ENCODE results near the gene MAP3K21.

GRCh38 chr1:233289676-233290075 lies 37.8 kb upstream of the MAP3K21 start:
- TF ChIP-seq CTCF (IDR thresholded peaks at IDR 0.05; ENCODE audit: control extremely low read depth in 1 of 3, insufficient read depth in 1 of 3, low read depth in 1 of 3, low read length in 3 of 3) = no peak
- TF ChIP-seq RXRA (IDR thresholded peaks at IDR 0.05; ENCODE audit: insufficient read depth, low read depth, low read length) = no peak
- no peak for TF ChIP-seq SP1 (IDR thresholded peaks at IDR 0.05; ENCODE audit: low read depth, low read length)
- TF ChIP-seq RAD21 (IDR thresholded peaks at IDR 0.05 in 1 of 2, conservative IDR thresholded peaks at IDR 0.05 in 1 of 2; ENCODE audit: low read depth in 2 of 2, low read length in 2 of 2) = no peak
- TF ChIP-seq TEAD4 (IDR thresholded peaks at IDR 0.05; ENCODE audit: low read depth, low read length) = peak; percentile 83

Data from H1 (cell line).